ENCODE data around the gene RAPGEF5.

DNA sequence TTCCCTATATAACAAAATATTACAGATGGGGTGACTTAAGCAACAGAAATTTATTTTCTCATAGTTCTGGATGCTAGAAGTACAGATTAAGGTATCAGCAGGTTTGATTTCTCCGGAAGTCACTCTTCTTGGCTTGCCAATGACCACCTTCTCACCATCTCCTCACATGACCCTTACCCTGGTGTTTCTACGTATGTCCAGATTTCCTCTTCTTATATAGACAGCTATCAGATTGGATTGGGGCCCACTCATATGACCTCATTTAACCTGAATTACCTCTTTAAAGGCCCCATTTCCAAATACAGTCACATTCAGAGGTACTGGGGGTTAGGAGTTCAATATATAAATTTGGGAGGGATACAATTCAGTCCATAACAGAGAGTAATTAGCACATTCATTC lies 17.0 kb upstream of the RAPGEF5 start:
- TF ChIP-seq POLR2AphosphoS5 (IDR thresholded peaks at IDR 0.05) (no peak), POLR2A (IDR thresholded peaks at IDR 0.05) (no peak)
- TF ChIP-seq, protein P1, sequence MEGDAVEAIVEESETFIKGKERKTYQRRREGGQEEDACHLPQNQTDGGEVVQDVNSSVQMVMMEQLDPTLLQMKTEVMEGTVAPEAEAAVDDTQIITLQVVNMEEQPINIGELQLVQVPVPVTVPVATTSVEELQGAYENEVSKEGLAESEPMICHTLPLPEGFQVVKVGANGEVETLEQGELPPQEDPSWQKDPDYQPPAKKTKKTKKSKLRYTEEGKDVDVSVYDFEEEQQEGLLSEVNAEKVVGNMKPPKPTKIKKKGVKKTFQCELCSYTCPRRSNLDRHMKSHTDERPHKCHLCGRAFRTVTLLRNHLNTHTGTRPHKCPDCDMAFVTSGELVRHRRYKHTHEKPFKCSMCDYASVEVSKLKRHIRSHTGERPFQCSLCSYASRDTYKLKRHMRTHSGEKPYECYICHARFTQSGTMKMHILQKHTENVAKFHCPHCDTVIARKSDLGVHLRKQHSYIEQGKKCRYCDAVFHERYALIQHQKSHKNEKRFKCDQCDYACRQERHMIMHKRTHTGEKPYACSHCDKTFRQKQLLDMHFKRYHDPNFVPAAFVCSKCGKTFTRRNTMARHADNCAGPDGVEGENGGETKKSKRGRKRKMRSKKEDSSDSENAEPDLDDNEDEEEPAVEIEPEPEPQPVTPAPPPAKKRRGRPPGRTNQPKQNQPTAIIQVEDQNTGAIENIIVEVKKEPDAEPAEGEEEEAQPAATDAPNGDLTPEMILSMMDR (IDR thresholded peaks at IDR 0.05): no peak
